GM12873 (cell line): Measurements from ENCODE around the gene ATG16L2.

Source experiments
- TF ChIP-seq, protein P1 (sequence below): IDR thresholded peaks from 2 replicates; pipeline ENCODE4 v1.5.1; 2012; ENCODE audit warnings: low read depth, mild to moderate bottlenecking, moderate library complexity, low read length, control low read depth; ENCODE audit not compliant: insufficient read depth; ENCODE audit errors: missing control alignments

The ATG16L2 gene

DNA sequence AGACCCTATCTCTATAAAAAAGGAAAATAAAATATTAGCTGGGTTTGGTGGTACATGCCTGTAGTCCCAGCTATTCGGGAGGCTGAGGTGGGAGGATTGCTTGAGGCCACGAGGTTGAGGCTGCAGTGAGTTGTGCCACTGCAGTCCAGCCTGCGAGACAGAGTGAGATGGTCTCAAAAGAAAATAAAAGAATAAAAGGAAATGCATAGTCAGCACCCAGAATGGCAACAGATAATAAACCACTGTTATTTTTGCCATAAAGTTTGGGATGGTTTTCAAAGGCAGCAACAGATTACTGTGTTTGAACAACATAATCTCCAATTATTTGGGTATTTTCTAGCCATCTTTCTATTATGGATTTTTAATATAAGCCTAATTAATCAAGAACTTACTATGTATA, 61.9 kb downstream of the ATG16L2 start:
- TF ChIP-seq, protein P1, sequence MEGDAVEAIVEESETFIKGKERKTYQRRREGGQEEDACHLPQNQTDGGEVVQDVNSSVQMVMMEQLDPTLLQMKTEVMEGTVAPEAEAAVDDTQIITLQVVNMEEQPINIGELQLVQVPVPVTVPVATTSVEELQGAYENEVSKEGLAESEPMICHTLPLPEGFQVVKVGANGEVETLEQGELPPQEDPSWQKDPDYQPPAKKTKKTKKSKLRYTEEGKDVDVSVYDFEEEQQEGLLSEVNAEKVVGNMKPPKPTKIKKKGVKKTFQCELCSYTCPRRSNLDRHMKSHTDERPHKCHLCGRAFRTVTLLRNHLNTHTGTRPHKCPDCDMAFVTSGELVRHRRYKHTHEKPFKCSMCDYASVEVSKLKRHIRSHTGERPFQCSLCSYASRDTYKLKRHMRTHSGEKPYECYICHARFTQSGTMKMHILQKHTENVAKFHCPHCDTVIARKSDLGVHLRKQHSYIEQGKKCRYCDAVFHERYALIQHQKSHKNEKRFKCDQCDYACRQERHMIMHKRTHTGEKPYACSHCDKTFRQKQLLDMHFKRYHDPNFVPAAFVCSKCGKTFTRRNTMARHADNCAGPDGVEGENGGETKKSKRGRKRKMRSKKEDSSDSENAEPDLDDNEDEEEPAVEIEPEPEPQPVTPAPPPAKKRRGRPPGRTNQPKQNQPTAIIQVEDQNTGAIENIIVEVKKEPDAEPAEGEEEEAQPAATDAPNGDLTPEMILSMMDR, result no peak
